Endodermal cell (in vitro differentiated cells): Measurements from ENCODE around the gene RBM47. TPM values are rescaled to one million over a fixed set of nuclear protein-coding genes. Genes with fewer than 3 reads are reported as not detected.

Experiments
- DNase-seq: peaks from one replicate; pipeline ENCODE4 v3.0.0-alpha.2; 2017
- H3K27ac ChIP-seq: 2 replicates; pipeline ENCODE4 v1.5.1; 2013; ENCODE audit warnings: mild to moderate bottlenecking, low read depth, low read length, moderate library complexity
- H3K27me3 ChIP-seq: 2 replicates; pipeline ENCODE4 v1.6.1; 2013; ENCODE audit warnings: mild to moderate bottlenecking, low read length, moderate library complexity; ENCODE audit not compliant: insufficient read depth, control insufficient read depth, poor library complexity, severe bottlenecking
- H3K36me3 ChIP-seq: 2 replicates; pipeline ENCODE4 v1.7.0; 2013; ENCODE audit warnings: mild to moderate bottlenecking, low read length, moderate library complexity; ENCODE audit not compliant: control insufficient read depth, insufficient read depth
- H3K4me1 ChIP-seq: one replicate; pipeline ENCODE4 v1.7.0; 2013; ENCODE audit warnings: low read length; ENCODE audit not compliant: control insufficient read depth, insufficient read depth
- H3K4me3 ChIP-seq: 2 replicates; pipeline ENCODE4 v1.5.1; 2013; ENCODE audit warnings: mild to moderate bottlenecking, low read length, moderate library complexity
- H3K9ac ChIP-seq: 2 replicates; pipeline ENCODE4 v1.6.1; 2013; ENCODE audit warnings: mild to moderate bottlenecking, low read length, moderate library complexity; ENCODE audit not compliant: poor library complexity, severe bottlenecking; ENCODE audit errors: extremely low read depth
- H3K9me3 ChIP-seq: 2 replicates; pipeline ENCODE4 v1.6.1; 2013; ENCODE audit warnings: mild to moderate bottlenecking, low read length, moderate library complexity; ENCODE audit not compliant: control insufficient read depth
- H3K27ac Mint-ChIP-seq: 2 replicates; pipeline ENCODE4 v1.8.0; 2020; ENCODE audit warnings: mixed read lengths
- H3K27me3 Mint-ChIP-seq: 2 replicates; pipeline ENCODE4 v1.8.0; 2021; ENCODE audit warnings: mild to moderate bottlenecking, mixed read lengths; ENCODE audit not compliant: insufficient read depth
- H3K36me3 Mint-ChIP-seq: 2 replicates; pipeline ENCODE4 v1.8.0; 2020; ENCODE audit warnings: low read depth, mixed read lengths
- H3K4me1 Mint-ChIP-seq: 2 replicates; pipeline ENCODE4 v1.8.0; 2020; ENCODE audit warnings: mixed read lengths
- H3K4me3 Mint-ChIP-seq: 2 replicates; pipeline ENCODE4 v1.8.0; 2020; ENCODE audit warnings: mild to moderate bottlenecking, moderate library complexity, mixed read lengths
- H3K9me3 Mint-ChIP-seq: 2 replicates; pipeline ENCODE4 v1.8.0; 2020; ENCODE audit warnings: mild to moderate bottlenecking, mixed read lengths
- CTCF ChIP-seq: fragments of 200-600 bp; sonication (generic); conservative IDR thresholded peaks from 2 replicates; pipeline ENCODE4 v1.5.0; 2021; ENCODE audit warnings: antibody characterized with exemption, mild to moderate bottlenecking
- WGBS, 2 experiments: methylation state at CpG; one replicate each; pipeline versions ENCODE4 v1.1.5 to v1.1.7; 2013; ENCODE audit warnings: missing lambda C conversion rate in 2 of 2, mixed read lengths in 1 of 2; ENCODE audit not compliant: insufficient coverage in 1 of 2, insufficient read length in 1 of 2; 5-methylcytosine and 5-hydroxymethylcytosine counted together
- total RNA-seq, 2 donors: library from RNA; stranded (reverse); fragmentation: NEBNext Ultra II Directional in 1 of 2; extraction: Animal tissue kit (Norgen Biotek cat#: 25700) in 1 of 2; gene quantifications; 2 replicates in 1 of 2; 3 replicates in 1 of 2; pipeline ENCODE4 v1.2.1, GENCODE V29; 2021

RBM47 gene
- total RNA-seq, 2 donors from 2014 or later = 71.7 to 90.6 TPM

GRCh38 chr4:40506066-40506465 lies 123.6 kb downstream of the RBM47 start:
- Histone ChIP-seq H3K36me3 (peaks cover 9% of the 10 kb centered on the region), H3K9me3 (no peaks in the 10 kb centered on the region), H3K27ac (no peak overlapping the region), H3K4me3 (no peak overlapping the region), H3K9ac (no peak overlapping the region), H3K4me1 (no peaks in the 10 kb centered on the region), H3K27me3 (no peaks in the 10 kb centered on the region)
- H3K27ac Mint-ChIP-seq = no peak overlapping the region
- no peak overlapping the region for H3K4me3 Mint-ChIP-seq
- no peak for DNase-seq
- no peaks in the 10 kb centered on the region for H3K27me3 Mint-ChIP-seq
- no peak for TF ChIP-seq CTCF
- no peaks in the 10 kb centered on the region for H3K4me1 Mint-ChIP-seq
- H3K9me3 Mint-ChIP-seq = no peaks in the 10 kb centered on the region
- WGBS, 2 experiments = 90 to 98% methylated on average over 3 of the region's 3 CpGs
- peaks cover 38% of the 10 kb centered on the region for H3K36me3 Mint-ChIP-seq

GRCh38 chr4:40502934-40503333 lies 126.7 kb downstream of the RBM47 start:
- Mint-ChIP-seq H3K27ac (peak overlapping the region; percentile 57), H3K27me3 (no peaks in the 10 kb centered on the region), H3K4me3 (no peak overlapping the region), H3K36me3 (peaks cover 25% of the 10 kb centered on the region), H3K9me3 (no peaks in the 10 kb centered on the region), H3K4me1 (no peaks in the 10 kb centered on the region)
- Histone ChIP-seq H3K27ac (no peak overlapping the region), H3K4me3 (no peak overlapping the region), H3K4me1 (no peaks in the 10 kb centered on the region), H3K9ac (no peak overlapping the region), H3K27me3 (no peaks in the 10 kb centered on the region), H3K9me3 (no peaks in the 10 kb centered on the region), H3K36me3 (peaks cover 4% of the 10 kb centered on the region)
- TF ChIP-seq CTCF = no peak
- no peak for DNase-seq
- 63% methylated on average over 1 of the region's 1 CpG; no CpG with 5 or more reads in 1 of the 2 experiments for WGBS, 2 experiments

- Mint-ChIP-seq H3K9me3 (no peaks in the 10 kb centered on the region), H3K27me3 (no peaks in the 10 kb centered on the region), H3K4me1 (no peaks in the 10 kb centered on the region), H3K36me3 (peaks cover 24% of the 10 kb centered on the region), H3K4me3 (no peak overlapping the region), H3K27ac (peak overlapping the region; percentile 4)
- Histone ChIP-seq H3K36me3 (peaks cover 4% of the 10 kb centered on the region), H3K27me3 (no peaks in the 10 kb centered on the region), H3K9ac (no peak overlapping the region), H3K9me3 (no peaks in the 10 kb centered on the region), H3K27ac (no peak overlapping the region), H3K4me1 (no peaks in the 10 kb centered on the region), H3K4me3 (no peak overlapping the region)
- WGBS, 2 experiments = 93 to 94% methylated on average over 4 of the region's 4 CpGs
- no peak for DNase-seq
- TF ChIP-seq CTCF = no peak
Observed at GRCh38 chr4:40502220-40502619, 127.4 kb downstream of the RBM47 start.
